GM13976 (cell line): ENCODE results near the gene HS3ST3B1.

Experiments used
- DNase-seq: peaks from one replicate; pipeline ENCODE4 v3.0.0; 2012; ENCODE audit warnings: low spot score
- in situ Hi-C: fragments of 300-500 bp; cut with MboI; formaldehyde crosslinking; loops from one replicate; pipeline ENCODE4 v1.12.0; 2022; ENCODE audit warnings: low sequenced_read_pairs, mixed read lengths, inconsistent platforms; ENCODE audit not compliant: unreplicated experiment
- TF ChIP-seq, protein P1 (sequence below): IDR thresholded peaks from 2 replicates; pipeline ENCODE4 v1.5.1; 2012; ENCODE audit warnings: borderline replicate concordance, mild to moderate bottlenecking; ENCODE audit not compliant: insufficient read depth; ENCODE audit errors: extremely low read depth, missing control alignments, control extremely low read depth

The HS3ST3B1 gene

DNA sequence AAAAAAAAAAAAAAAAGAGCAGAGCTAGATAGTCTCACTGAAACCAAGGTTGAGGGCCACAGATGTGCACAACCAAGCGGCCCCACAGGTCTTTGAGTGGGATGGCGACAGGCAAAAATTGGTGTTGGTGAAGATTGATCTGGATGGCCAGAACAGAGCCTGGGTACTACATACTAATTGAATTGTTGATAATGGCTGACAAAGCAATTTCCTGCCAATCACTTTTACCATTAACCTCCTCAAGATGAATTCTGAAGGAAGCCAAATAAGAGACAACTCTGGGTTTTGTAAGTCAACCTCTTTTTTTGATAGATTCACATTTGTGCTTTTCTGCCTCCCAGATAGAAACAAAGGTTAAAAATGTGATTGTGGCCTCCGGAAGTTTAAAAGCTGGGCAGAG is 19.4 kb upstream of the HS3ST3B1 start:
- no peak for DNase-seq
- TF ChIP-seq, protein P1, sequence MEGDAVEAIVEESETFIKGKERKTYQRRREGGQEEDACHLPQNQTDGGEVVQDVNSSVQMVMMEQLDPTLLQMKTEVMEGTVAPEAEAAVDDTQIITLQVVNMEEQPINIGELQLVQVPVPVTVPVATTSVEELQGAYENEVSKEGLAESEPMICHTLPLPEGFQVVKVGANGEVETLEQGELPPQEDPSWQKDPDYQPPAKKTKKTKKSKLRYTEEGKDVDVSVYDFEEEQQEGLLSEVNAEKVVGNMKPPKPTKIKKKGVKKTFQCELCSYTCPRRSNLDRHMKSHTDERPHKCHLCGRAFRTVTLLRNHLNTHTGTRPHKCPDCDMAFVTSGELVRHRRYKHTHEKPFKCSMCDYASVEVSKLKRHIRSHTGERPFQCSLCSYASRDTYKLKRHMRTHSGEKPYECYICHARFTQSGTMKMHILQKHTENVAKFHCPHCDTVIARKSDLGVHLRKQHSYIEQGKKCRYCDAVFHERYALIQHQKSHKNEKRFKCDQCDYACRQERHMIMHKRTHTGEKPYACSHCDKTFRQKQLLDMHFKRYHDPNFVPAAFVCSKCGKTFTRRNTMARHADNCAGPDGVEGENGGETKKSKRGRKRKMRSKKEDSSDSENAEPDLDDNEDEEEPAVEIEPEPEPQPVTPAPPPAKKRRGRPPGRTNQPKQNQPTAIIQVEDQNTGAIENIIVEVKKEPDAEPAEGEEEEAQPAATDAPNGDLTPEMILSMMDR, result no peak
- in situ Hi-C loops, result no loop called here

DNA sequence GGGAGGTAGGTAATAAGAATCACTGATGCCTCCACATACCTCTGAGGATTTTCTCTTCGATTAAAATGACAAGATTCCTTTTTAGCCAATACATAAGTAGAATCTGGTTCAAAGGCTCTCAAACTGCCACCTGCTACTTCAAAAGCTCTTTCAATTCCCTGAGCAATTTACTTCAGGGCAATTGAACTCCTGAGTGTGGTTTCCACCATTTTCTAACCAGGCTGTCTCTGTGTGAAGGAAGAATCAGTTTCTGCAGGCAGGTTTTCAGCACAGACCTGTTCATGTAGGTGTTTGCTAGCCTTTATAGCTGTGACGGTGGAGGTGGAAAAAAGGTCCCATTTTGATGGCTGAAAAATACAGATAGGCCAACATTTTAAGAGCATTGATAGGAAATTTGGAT is 18.2 kb upstream of the HS3ST3B1 start:
- in situ Hi-C loops, result no loop called here

DNA sequence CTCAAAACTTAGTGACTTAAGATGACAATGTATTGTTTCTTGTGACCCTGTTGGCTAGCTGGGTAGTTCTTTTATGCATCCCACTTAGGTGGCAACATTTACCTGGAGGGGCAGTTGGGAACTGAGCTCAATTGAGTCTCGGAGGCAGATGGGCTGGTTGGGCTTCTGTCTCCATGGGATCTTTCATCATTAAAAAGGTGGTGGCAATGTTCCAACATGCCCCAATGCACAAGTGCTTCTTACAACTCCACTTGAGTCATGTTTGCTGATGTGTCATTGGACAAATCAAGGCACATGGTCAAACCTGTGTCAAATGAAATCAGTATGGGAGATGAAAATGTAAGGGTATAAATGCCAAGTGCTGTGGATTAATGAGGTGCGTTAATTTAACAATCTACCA is 11.7 kb upstream of the HS3ST3B1 start:
- TF ChIP-seq, protein P1, result no peak
- DNase-seq, result no peak
- in situ Hi-C loops, result no loop called here

More for the DNA sequence above, 18.2 kb upstream of the HS3ST3B1 start:
- DNase-seq, result no peak
- TF ChIP-seq, protein P1, result no peak

DNA sequence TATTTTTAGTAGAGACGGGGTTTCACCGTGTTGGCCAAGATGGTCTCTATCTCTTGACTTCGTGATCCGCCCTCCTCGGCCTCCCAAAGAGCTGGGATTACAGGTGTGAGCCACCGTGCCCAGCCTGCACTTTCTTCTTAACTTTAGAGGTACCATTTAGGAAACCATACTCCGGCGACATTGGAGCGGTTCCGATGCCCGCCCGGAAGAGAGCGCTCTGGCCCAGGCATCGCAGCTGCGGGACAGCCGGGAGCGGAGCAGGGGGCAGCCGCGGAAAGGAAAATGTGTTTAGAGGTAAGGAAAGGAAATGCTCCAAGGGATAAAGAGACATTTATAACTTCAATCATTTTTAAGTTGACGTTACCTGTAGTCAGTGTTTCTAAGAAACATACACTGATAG is 6.0 kb upstream of the HS3ST3B1 start:
- no peak for DNase-seq
- in situ Hi-C loops, result no loop called here
- TF ChIP-seq, protein P1, result no peak

DNA sequence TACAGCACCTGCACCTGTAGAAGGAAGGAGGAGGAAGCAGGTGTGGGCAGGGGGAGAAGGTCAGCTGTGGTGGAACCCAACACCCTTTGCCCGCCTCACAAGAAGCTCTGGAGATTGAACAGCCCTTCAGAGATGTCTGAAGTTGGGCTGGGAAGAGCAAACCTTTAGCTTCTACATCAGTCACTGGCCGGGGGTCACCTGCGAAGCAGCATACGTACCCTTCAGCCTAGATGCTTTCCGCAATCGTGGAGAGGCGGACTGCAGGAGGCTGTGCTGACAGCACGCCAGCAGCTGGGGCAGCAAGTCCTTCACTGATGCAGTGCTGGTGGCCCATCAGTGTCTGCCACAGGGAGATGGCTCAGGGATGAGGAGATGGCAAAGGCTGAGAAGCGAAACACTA is 5.2 kb upstream of the HS3ST3B1 start:
- in situ Hi-C loops, result no loop called here
- no peak for DNase-seq
- TF ChIP-seq, protein P1, result no peak

DNA sequence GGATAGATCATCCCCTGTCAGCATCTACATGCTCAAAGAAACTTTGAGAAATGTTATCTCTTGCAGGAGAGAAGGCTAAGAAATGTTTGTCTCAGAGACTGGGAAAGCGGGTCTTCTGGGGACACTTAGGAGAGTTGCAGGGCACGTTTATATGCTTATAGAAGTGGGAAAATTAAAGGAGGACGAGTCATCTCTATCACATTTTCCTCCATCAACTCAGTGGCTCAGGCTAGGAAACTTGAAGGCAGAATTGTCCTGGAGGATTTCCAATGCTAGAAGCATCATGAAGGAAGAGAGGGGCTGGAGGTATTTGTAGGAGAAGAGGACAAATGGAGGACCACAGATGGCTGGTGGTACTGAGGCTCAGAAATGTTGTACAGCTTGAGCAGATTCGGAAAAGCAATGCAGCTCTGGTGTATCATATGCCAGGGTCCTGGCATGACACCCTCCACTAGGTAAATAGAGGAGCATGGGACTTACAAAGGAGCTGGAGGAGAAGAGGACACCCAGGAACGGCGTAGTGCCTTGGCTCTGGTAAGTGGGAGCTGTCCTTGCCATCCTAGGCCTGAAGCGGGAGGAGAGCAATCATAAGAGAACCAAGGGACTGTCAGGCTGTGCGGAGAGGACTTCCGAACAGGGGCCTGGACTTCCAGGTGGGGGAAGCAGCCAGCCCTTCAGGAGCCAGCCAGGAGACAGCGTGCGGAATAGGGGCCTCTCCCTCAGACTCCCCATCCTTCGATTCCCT is 4.5 kb upstream of the HS3ST3B1 start:
- in situ Hi-C loops, result no loop called here
- TF ChIP-seq, protein P1, result no peak
- no peak for DNase-seq
